ENCODE data around the gene ATP6V0A4.

GRCh38 chr7:138713191-138713590, 84.8 kb downstream of the ATP6V0A4 start:
- TF ChIP-seq, protein P1, sequence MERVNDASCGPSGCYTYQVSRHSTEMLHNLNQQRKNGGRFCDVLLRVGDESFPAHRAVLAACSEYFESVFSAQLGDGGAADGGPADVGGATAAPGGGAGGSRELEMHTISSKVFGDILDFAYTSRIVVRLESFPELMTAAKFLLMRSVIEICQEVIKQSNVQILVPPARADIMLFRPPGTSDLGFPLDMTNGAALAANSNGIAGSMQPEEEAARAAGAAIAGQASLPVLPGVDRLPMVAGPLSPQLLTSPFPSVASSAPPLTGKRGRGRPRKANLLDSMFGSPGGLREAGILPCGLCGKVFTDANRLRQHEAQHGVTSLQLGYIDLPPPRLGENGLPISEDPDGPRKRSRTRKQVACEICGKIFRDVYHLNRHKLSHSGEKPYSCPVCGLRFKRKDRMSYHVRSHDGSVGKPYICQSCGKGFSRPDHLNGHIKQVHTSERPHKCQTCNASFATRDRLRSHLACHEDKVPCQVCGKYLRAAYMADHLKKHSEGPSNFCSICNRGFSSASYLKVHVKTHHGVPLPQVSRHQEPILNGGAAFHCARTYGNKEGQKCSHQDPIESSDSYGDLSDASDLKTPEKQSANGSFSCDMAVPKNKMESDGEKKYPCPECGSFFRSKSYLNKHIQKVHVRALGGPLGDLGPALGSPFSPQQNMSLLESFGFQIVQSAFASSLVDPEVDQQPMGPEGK (CRISPR knock-in tag; IDR thresholded peaks at IDR 0.05; ENCODE audit: borderline replicate concordance), result no peak
- TF ChIP-seq, protein P2, sequence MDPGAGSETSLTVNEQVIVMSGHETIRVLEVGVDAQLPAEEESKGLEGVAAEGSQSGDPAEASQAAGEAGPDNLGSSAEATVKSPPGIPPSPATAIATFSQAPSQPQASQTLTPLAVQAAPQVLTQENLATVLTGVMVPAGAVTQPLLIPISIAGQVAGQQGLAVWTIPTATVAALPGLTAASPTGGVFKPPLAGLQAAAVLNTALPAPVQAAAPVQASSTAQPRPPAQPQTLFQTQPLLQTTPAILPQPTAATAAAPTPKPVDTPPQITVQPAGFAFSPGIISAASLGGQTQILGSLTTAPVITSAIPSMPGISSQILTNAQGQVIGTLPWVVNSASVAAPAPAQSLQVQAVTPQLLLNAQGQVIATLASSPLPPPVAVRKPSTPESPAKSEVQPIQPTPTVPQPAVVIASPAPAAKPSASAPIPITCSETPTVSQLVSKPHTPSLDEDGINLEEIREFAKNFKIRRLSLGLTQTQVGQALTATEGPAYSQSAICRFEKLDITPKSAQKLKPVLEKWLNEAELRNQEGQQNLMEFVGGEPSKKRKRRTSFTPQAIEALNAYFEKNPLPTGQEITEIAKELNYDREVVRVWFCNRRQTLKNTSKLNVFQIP (CRISPR knock-in tag; IDR thresholded peaks at IDR 0.05; ENCODE audit: borderline replicate concordance, low read depth), result no peak

Data from SK-N-SH treated with all-trans-retinoic acid at 6 μM for 48 hours (cell line).